OCI-LY7 (cell line): Measurements from ENCODE around the gene GLMP. TPM values are rescaled to one million over a fixed set of nuclear protein-coding genes. Genes with fewer than 3 reads are reported as not detected.

Experiments
- BruUV-seq: library from RNA; stranded (reverse); fragments of 400-500 nt; replicated peaks from 2 replicates; lab custom pipeline; 2021; lab: Mats Ljungman, UMichigan
- CTCF ChIA-PET: fragments of 300-600 bp; sonication (Branson Sonifier 250); formaldehyde crosslinking; loops from one replicate; lab custom pipeline; 2022; ENCODE audit warnings: antibody characterized with exemption; ENCODE audit not compliant: unreplicated experiment; lab: Charles Lee
- POLR2A ChIA-PET: fragments of 300-600 bp; sonication (Branson Sonifier 250); formaldehyde crosslinking; loops from one replicate; lab custom pipeline; 2022; ENCODE audit warnings: antibody characterized with exemption; lab: Charles Lee
- DNase-seq: peaks from one replicate; pipeline ENCODE4 v3.0.0-alpha.2; 2015; ENCODE audit warnings: low spot score
- H2AFZ ChIP-seq: fragments of 200-600 bp; sonication (generic), shearing (Covaris generic); 2 replicates; pipeline ENCODE4 v1.6.1; 2014; ENCODE audit warnings: mild to moderate bottlenecking, antibody characterized with exemption, low read length, moderate library complexity
- H3K27ac ChIP-seq: fragments of 200-600 bp; sonication (generic); 2 replicates; pipeline ENCODE4 v1.5.1; 2014; ENCODE audit warnings: mixed run types, low read depth, mild to moderate bottlenecking, moderate library complexity, low read length, inconsistent platforms; ENCODE audit not compliant: poor library complexity, severe bottlenecking
- H3K36me3 ChIP-seq: fragments of 200-600 bp; sonication (generic); 2 replicates; pipeline ENCODE4 v1.6.1; 2014; ENCODE audit warnings: mild to moderate bottlenecking, antibody characterized with exemption, low read length, moderate library complexity, mixed read lengths; ENCODE audit not compliant: insufficient read depth
- H3K4me1 ChIP-seq: fragments of 200-600 bp; sonication (generic); 2 replicates; pipeline ENCODE4 v1.5.1; 2014; ENCODE audit warnings: mild to moderate bottlenecking, low read length; ENCODE audit not compliant: insufficient read depth, poor library complexity, severe bottlenecking
- H3K4me2 ChIP-seq: fragments of 200-600 bp; sonication (generic); 2 replicates; pipeline ENCODE4 v1.6.1; 2014; ENCODE audit warnings: mild to moderate bottlenecking, low read length
- H3K4me3 ChIP-seq: fragments of 200-600 bp; sonication (generic); 2 replicates; pipeline ENCODE4 v1.5.1; 2014; ENCODE audit warnings: mild to moderate bottlenecking, low read depth, low read length; ENCODE audit not compliant: poor library complexity, severe bottlenecking
- H3K79me2 ChIP-seq: fragments of 200-600 bp; sonication (generic); 2 replicates; pipeline ENCODE4 v1.6.1; 2016; ENCODE audit warnings: low read depth, mild to moderate bottlenecking, low read length, moderate library complexity, mixed read lengths; ENCODE audit not compliant: insufficient read depth
- H3K9me2 ChIP-seq: fragments of 200-600 bp; sonication (generic); 2 replicates; pipeline ENCODE4 v1.6.1; 2016; ENCODE audit warnings: mild to moderate bottlenecking, low read length, mixed read lengths; ENCODE audit not compliant: insufficient read depth
- H3K9me3 ChIP-seq: fragments of 200-600 bp; sonication (generic); 2 replicates; pipeline ENCODE4 v1.6.1; 2014; ENCODE audit warnings: mild to moderate bottlenecking, mixed run types, low read length, mixed read lengths
- H4K20me1 ChIP-seq: fragments of 200-600 bp; sonication (generic); 2 replicates; pipeline ENCODE4 v1.6.1; 2014; ENCODE audit warnings: mild to moderate bottlenecking, antibody characterized with exemption, low read length, moderate library complexity, mixed read lengths; ENCODE audit not compliant: insufficient read depth
- CTCF ChIP-seq: fragments of 200-600 bp; sonication (generic); conservative IDR thresholded peaks from 2 replicates; pipeline ENCODE4 v1.5.1; 2014; ENCODE audit warnings: mild to moderate bottlenecking, antibody characterized with exemption, low read length, moderate library complexity, mixed read lengths
- EZH2phosphoT487 ChIP-seq: fragments of 200-600 bp; sonication (generic); IDR thresholded peaks from 2 replicates; pipeline ENCODE4 v1.6.1; 2018; ENCODE audit warnings: low read depth, borderline replicate concordance, mild to moderate bottlenecking, mixed run types, antibody characterized with exemption, low read length, moderate library complexity, mixed read lengths
- intact Hi-C: fragments of 100-400 bp; cut with micrococcal nuclease; formaldehyde crosslinking; loops from one replicate; pipeline ENCODE4 v1.10.0; 2022; ENCODE audit not compliant: unreplicated experiment
- total RNA-seq, 2 experiments: library from RNA; depleted of rRNA in 1 of 2; stranded (reverse); fragments of >200 nt in 1 of 2; shearing (Covaris generic) in 1 of 2; gene quantifications; 2 replicates each; pipeline ENCODE4 v1.2.3, GENCODE V29; 2014 to 2022

GLMP gene
- total RNA-seq, 2 experiments from 2014 or later: 0.60 to 4.9 TPM

GRCh38 chr1:156242738-156243137, 52.7 kb downstream of the GLMP start:
- H3K9me2 ChIP-seq: no peaks in the 10 kb centered on the region
- no peaks in the 10 kb centered on the region; the same call in 1 of the 2 replicates for H4K20me1 ChIP-seq
- no peak overlapping the region for H2AFZ ChIP-seq
- no peak for TF ChIP-seq EZH2phosphoT487
- no peak for TF ChIP-seq CTCF
- no peak overlapping the region for H3K4me2 ChIP-seq
- no peaks in the 10 kb centered on the region for H3K79me2 ChIP-seq
- DNase-seq: no peak
- ChIA-PET POLR2A (interaction anchor here (0.9 kb wide), 1 partner anchor 10 kb away, joined by 3 read pairs; no protein-coding TSS in a partner anchor), CTCF (no interaction called here)
- BruUV-seq: no TSS peak
- H3K9me3 ChIP-seq: no peaks in the 10 kb centered on the region
- H3K36me3 ChIP-seq: peaks cover 24% of the 10 kb centered on the region; the same call in 1 of the 2 replicates
- H3K27ac ChIP-seq: no peak overlapping the region
- no peaks in the 10 kb centered on the region for H3K4me1 ChIP-seq
- intact Hi-C loops: no loop called here
- H3K4me3 ChIP-seq: no peak overlapping the region

Other genes starting within 250 kb of the GLMP start
- gene UBQLN4, start 241.9 kb downstream of the GLMP start, total RNA-seq (2014; rRNA removed; shearing (Covaris generic)): 20.8 and 33.2 TPM in 2 replicates
- 37.1 and 40.3 TPM in 2 replicates for gene UBQLN4, start 241.9 kb downstream of the GLMP start, total RNA-seq (2022)
- gene LAMTOR2, start 240.9 kb downstream of the GLMP start, total RNA-seq (2014; rRNA removed; shearing (Covaris generic)): 71.3 and 103 TPM in 2 replicates
- 52.1 and 55.2 TPM in 2 replicates for gene LAMTOR2, start 240.9 kb downstream of the GLMP start, total RNA-seq (2022)
- gene RAB25, start 234.5 kb downstream of the GLMP start, total RNA-seq (2014; rRNA removed; shearing (Covaris generic)): not detected in 2 replicates
- gene RAB25, start 234.5 kb downstream of the GLMP start, total RNA-seq (2022): 0.48 TPM in 1 of 2 replicates, not detected in the other
- 4.5 and 5.3 TPM in 2 replicates for gene MEX3A, start 213.2 kb downstream of the GLMP start, total RNA-seq (2014; rRNA removed; shearing (Covaris generic))
- 5.3 and 5.5 TPM in 2 replicates for gene MEX3A, start 213.2 kb downstream of the GLMP start, total RNA-seq (2022)
- gene LMNA, start 181.0 kb downstream of the GLMP start, total RNA-seq (2014; rRNA removed; shearing (Covaris generic)): 12.9 and 14.3 TPM in 2 replicates
- 5.0 and 6.5 TPM in 2 replicates for gene LMNA, start 181.0 kb downstream of the GLMP start, total RNA-seq (2022)
- 77.8 and 81.2 TPM in 2 replicates for gene SEMA4A, start 142.1 kb downstream of the GLMP start, total RNA-seq (2014; rRNA removed; shearing (Covaris generic))
- 196 and 205 TPM in 2 replicates for gene SEMA4A, start 142.1 kb downstream of the GLMP start, total RNA-seq (2022)
- gene SLC25A44, start 101.6 kb downstream of the GLMP start, total RNA-seq (2014; rRNA removed; shearing (Covaris generic)): 8.5 and 11.0 TPM in 2 replicates
- gene SLC25A44, start 101.6 kb downstream of the GLMP start, total RNA-seq (2022): 22.5 and 26.1 TPM in 2 replicates
- 82.5 and 88.3 TPM in 2 replicates for gene PMF1, start 82.7 kb downstream of the GLMP start, total RNA-seq (2014; rRNA removed; shearing (Covaris generic))
- 67.5 and 75.5 TPM in 2 replicates for gene PMF1, start 82.7 kb downstream of the GLMP start, total RNA-seq (2022)
- gene BGLAP, start 53.5 kb downstream of the GLMP start, total RNA-seq (2014; rRNA removed; shearing (Covaris generic)): 4.2 and 6.0 TPM in 2 replicates
- gene BGLAP, start 53.5 kb downstream of the GLMP start, total RNA-seq (2022): 3.7 and 4.7 TPM in 2 replicates
- 4.2 and 5.0 TPM in 2 replicates for gene PAQR6, start 47.6 kb downstream of the GLMP start, total RNA-seq (2014; rRNA removed; shearing (Covaris generic))
- 15.7 and 16.4 TPM in 2 replicates for gene PAQR6, start 47.6 kb downstream of the GLMP start, total RNA-seq (2022)
- 87.0 and 87.9 TPM in 2 replicates for gene SMG5, start 12.9 kb downstream of the GLMP start, total RNA-seq (2014; rRNA removed; shearing (Covaris generic))
- 88.9 and 99.0 TPM in 2 replicates for gene SMG5, start 12.9 kb downstream of the GLMP start, total RNA-seq (2022)
- 5.0 and 6.2 TPM in 2 replicates for gene TMEM79, start 11.4 kb downstream of the GLMP start, total RNA-seq (2014; rRNA removed; shearing (Covaris generic))
- 6.8 and 7.4 TPM in 2 replicates for gene TMEM79, start 11.4 kb downstream of the GLMP start, total RNA-seq (2022)
- 0.63 and 1.2 TPM in 2 replicates for gene VHLL, start 3.6 kb upstream of the GLMP start, total RNA-seq (2014; rRNA removed; shearing (Covaris generic))
- gene VHLL, start 3.6 kb upstream of the GLMP start, total RNA-seq (2022): 0.59 TPM in 1 of 2 replicates, not detected in the other
- 385 and 407 TPM in 2 replicates for gene CCT3, start 42.6 kb upstream of the GLMP start, total RNA-seq (2014; rRNA removed; shearing (Covaris generic))
- gene CCT3, start 42.6 kb upstream of the GLMP start, total RNA-seq (2022): 321 and 387 TPM in 2 replicates
- gene TSACC, start 42.8 kb upstream of the GLMP start, total RNA-seq (2014; rRNA removed; shearing (Covaris generic)): 2.3 TPM in 1 of 2 replicates, not detected in the other
- 1.9 and 2.0 TPM in 2 replicates for gene TSACC, start 42.8 kb upstream of the GLMP start, total RNA-seq (2022)
- not detected in 2 replicates for gene RHBG, start 73.5 kb upstream of the GLMP start, total RNA-seq (2014; rRNA removed; shearing (Covaris generic))
- not detected in 2 replicates for gene RHBG, start 73.5 kb upstream of the GLMP start, total RNA-seq (2022)
- gene MEF2D, start 205.1 kb upstream of the GLMP start, total RNA-seq (2014; rRNA removed; shearing (Covaris generic)): 23.4 and 42.7 TPM in 2 replicates
- 92.3 and 101 TPM in 2 replicates for gene MEF2D, start 205.1 kb upstream of the GLMP start, total RNA-seq (2022)